HepG2 (cell line): Measurements from ENCODE around the gene AFF1. TPM values are rescaled to one million over a fixed set of nuclear protein-coding genes. Genes with fewer than 3 reads are reported as not detected.

Experiments
- ATAC-seq: fragments of 200-7000 bp; cut with Tn5 transposase; 3 replicates; pipeline ENCODE4 v1.9.1; 2020; ENCODE audit warnings: mild to moderate bottlenecking, moderate library complexity
- BruUV-seq: library from RNA; stranded (reverse); fragments of 400-500 nt; replicated peaks from 2 replicates; lab custom pipeline; 2021; lab: Mats Ljungman, UMichigan
- CTCF ChIA-PET: fragments of 300-600 bp; formaldehyde crosslinking; extraction: SDS; loops from one replicate; lab custom pipeline; 2021; ENCODE audit warnings: low total read pairs, inconsistent platforms, low intra/inter-chr PET ratio; lab: Yijun Ruan, JAX
- POLR2A ChIA-PET: fragments of 350-600 bp; sonication (Branson Sonifier 250); formaldehyde crosslinking; loops from one replicate; lab custom pipeline; 2020; ENCODE audit warnings: antibody characterized with exemption, inconsistent platforms; lab: Yijun Ruan, JAX
- DNase-seq: peaks from one replicate; pipeline ENCODE4 v3.0.0-alpha.2; 2015; ENCODE audit warnings: low spot score
- FAIRE-seq: peaks from 3 replicates; lab custom pipeline; 2011; peaks lifted over from hg19 to GRCh38; lab: Jason Lieb, UNC
- H2AFZ ChIP-seq: one replicate; pipeline ENCODE4 v1.6.1; 2011; ENCODE audit warnings: low read length, inconsistent platforms
- H3K27ac ChIP-seq: fragments of 300-600 bp; 3 replicates; pipeline ENCODE4 v1.8.0; 2011; ENCODE audit warnings: mixed run types, mild to moderate bottlenecking, mixed read lengths, low read length, inconsistent platforms; ENCODE audit not compliant: insufficient read depth; ENCODE audit errors: extremely low read length
- H3K27me3 ChIP-seq, 2 experiments: fragments of 200-600 bp in 1 of 2; 2 replicates in 1 of 2; 3 replicates in 1 of 2; pipeline versions ENCODE4 v1.6.0 to v1.8.0; 2011; ENCODE audit warnings: low read length in 2 of 2, mild to moderate bottlenecking in 2 of 2, moderate library complexity in 2 of 2, inconsistent platforms in 1 of 2; ENCODE audit not compliant: insufficient read depth in 2 of 2, control insufficient read depth in 1 of 2
- H3K36me3 ChIP-seq, 2 experiments: fragments of 200-600 bp in 1 of 2; replicated peaks in 1 of 2; 2 replicates in 1 of 2; 3 replicates in 1 of 2; pipeline versions ENCODE4 v1.5.1 to v1.8.0; 2011; ENCODE audit warnings: low read length in 2 of 2, inconsistent platforms in 1 of 2; ENCODE audit not compliant: insufficient read depth in 2 of 2, control insufficient read depth in 1 of 2
- H3K4me1 ChIP-seq: 2 replicates; pipeline ENCODE4 v1.5.1; 2012; ENCODE audit warnings: low read length, inconsistent platforms; ENCODE audit not compliant: insufficient read depth
- H3K4me2 ChIP-seq: 2 replicates; pipeline ENCODE4 v1.6.0; 2011; ENCODE audit warnings: low read depth, low read length, inconsistent platforms
- H3K4me3 ChIP-seq, 3 experiments: fragments of 200-600 bp in 1 of 3; sonication (generic), shearing (Covaris generic) in 1 of 3; replicated peaks in 1 of 3; 2 replicates each; pipeline ENCODE4 v1.5.1; 2011 to 2016; ENCODE audit warnings: low read length in 3 of 3, inconsistent platforms in 2 of 3, low read depth in 2 of 3, mild to moderate bottlenecking in 2 of 3, control low read depth in 1 of 3, mixed read lengths in 1 of 3; ENCODE audit not compliant: insufficient read depth in 1 of 3
- H3K79me2 ChIP-seq: one replicate; pipeline ENCODE4 v1.6.1; 2011; ENCODE audit warnings: low read length, inconsistent platforms; ENCODE audit not compliant: insufficient read depth
- H3K9ac ChIP-seq: 2 replicates; pipeline ENCODE4 v1.6.0; 2011; ENCODE audit warnings: mild to moderate bottlenecking, low read depth, low read length, inconsistent platforms; ENCODE audit not compliant: insufficient read depth
- H3K9me3 ChIP-seq: 2 replicates; pipeline ENCODE4 v1.5.1; 2012; ENCODE audit warnings: mild to moderate bottlenecking, low read length
- H4K20me1 ChIP-seq: 2 replicates; pipeline ENCODE4 v1.6.0; 2011; ENCODE audit warnings: inconsistent platforms, mild to moderate bottlenecking, low read length, moderate library complexity; ENCODE audit not compliant: insufficient read depth
- EED ChIP-seq: sonication (generic); formaldehyde crosslinking; IDR thresholded peaks from 2 replicates; pipeline ENCODE4 v1.5.0; 2020; ENCODE audit warnings: mild to moderate bottlenecking, missing genetic modification reagents
- GABPB1 ChIP-seq: IDR thresholded peaks from 2 replicates; pipeline ENCODE4 v1.6.1; 2016; ENCODE audit warnings: mild to moderate bottlenecking, missing genetic modification reagents, moderate library complexity, missing compliant biosample characterization
- SETDB1 ChIP-seq: sonication (generic); formaldehyde crosslinking; IDR thresholded peaks from 2 replicates; pipeline ENCODE4 v1.5.1; 2020; ENCODE audit warnings: missing genetic modification reagents, mild to moderate bottlenecking, borderline replicate concordance
- SOX5 ChIP-seq: IDR thresholded peaks from 2 replicates; pipeline ENCODE4 v1.6.1; 2016; ENCODE audit warnings: borderline replicate concordance
- TCF12 ChIP-seq, 2 experiments: fragments of 450-650 bp in 1 of 2; sonication (generic) in 1 of 2; formaldehyde crosslinking in 1 of 2; IDR thresholded peaks; 2 replicates each; pipeline versions ENCODE4 v1.6.1 to v1.8.0; 2017 to 2022; ENCODE audit warnings: antibody characterized with exemption in 1 of 2, mild to moderate bottlenecking in 1 of 2, missing genetic modification reagents in 1 of 2, moderate library complexity in 1 of 2
- ZNF180 ChIP-seq: sonication (generic); formaldehyde crosslinking; IDR thresholded peaks from 2 replicates; pipeline ENCODE4 v1.4.0; 2020; ENCODE audit warnings: low read depth, missing genetic modification reagents, borderline replicate concordance
- ZNF335 ChIP-seq: sonication (generic); formaldehyde crosslinking; IDR thresholded peaks from 2 replicates; pipeline ENCODE4 v1.4.0; 2020; ENCODE audit warnings: missing genetic modification reagents
- ZNF441 ChIP-seq: sonication (generic); formaldehyde crosslinking; IDR thresholded peaks from 2 replicates; pipeline ENCODE4 v1.7.0; 2021; ENCODE audit warnings: missing genetic modification reagents, borderline replicate concordance
- WGBS: methylation state at CpG from one replicate; pipeline ENCODE4 v1.1.6; 2017; ENCODE audit warnings: low lambda C conversion rate; 5-methylcytosine and 5-hydroxymethylcytosine counted together
- in situ Hi-C: cut with HindIII; loops from 2 replicates; pipeline ENCODE4 v1.10.0; 2017; ENCODE audit warnings: low pct_unique_long_range_greater_than_20kb; ENCODE audit not compliant: extremely low pct_ligation_motif_present
- intact Hi-C: fragments of 100-400 bp; cut with micrococcal nuclease; formaldehyde crosslinking; loops from one replicate; pipeline ENCODE4 v1.10.0; 2022; ENCODE audit not compliant: unreplicated experiment
- polyA plus RNA-seq, 8 experiments: library from polyadenylated mRNA; depleted of rRNA in 3 of 8; stranded (reverse) in 7 of 8; unstranded in 1 of 8; fragments of >200 nt; fragmentation: Illumina TruSeq in 4 of 8; extraction: Trizol in 4 of 8; gene quantifications; 2 replicates each; pipeline versions ENCODE4 v1.2.1 to v1.2.3, GENCODE V29; 2011 to 2016; ENCODE audit warnings: low read depth in 4 of 8, missing spikeins in 1 of 8, mixed read lengths in 1 of 8; ENCODE audit not compliant: insufficient read depth in 1 of 8
- total RNA-seq, 5 experiments: library from RNA; depleted of rRNA; stranded (reverse); fragments of >200 nt; fragmentation: Illumina TruSeq; extraction: Trizol; gene quantifications; 2 replicates each; pipeline ENCODE4 v1.2.3, GENCODE V29; 2016; ENCODE audit warnings: low read depth in 1 of 5
- TF ChIP-seq, protein P1 (sequence below): sonication (generic); formaldehyde crosslinking; IDR thresholded peaks from 2 replicates; pipeline ENCODE4 v1.5.1; 2020; ENCODE audit warnings: mild to moderate bottlenecking, missing genetic modification reagents
- TF ChIP-seq, protein P2 (sequence below): sonication (generic); formaldehyde crosslinking; IDR thresholded peaks from 2 replicates; pipeline ENCODE4 v1.5.0; 2020; ENCODE audit warnings: missing genetic modification reagents

AFF1 gene
- total and polyA plus RNA-seq, 2 of the 13 experiments (the other 11 are each of a cell fraction or from before 2014, with no cell fraction given) = 15.5 to 15.9 TPM

DNA sequence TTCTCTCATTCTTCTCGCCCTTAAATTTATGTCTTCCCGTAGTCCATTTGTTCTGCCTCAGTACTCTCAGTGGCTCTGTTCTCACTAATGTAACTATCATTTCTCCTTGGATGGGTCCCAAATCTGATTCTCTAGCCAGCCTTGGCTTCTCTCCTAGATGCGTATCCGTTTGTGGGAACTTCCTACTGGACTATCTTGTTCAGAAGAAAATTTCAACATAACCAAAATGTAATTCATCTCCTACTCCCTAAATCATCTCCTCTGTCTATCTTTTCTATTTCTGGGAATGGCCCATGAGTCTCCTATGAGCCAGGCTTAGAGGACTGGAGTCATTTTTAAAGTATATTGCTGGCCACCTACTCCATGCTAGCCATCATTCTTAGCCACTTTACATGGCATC, 38.2 kb upstream of the AFF1 start:
- Histone ChIP-seq H3K27me3 (no peaks in the 10 kb centered on the region), H2AFZ (no peak overlapping the region), H4K20me1 (no peaks in the 10 kb centered on the region), H3K36me3 (no peaks in the 10 kb centered on the region), H3K4me2 (no peak overlapping the region), H3K4me3 (no peak overlapping the region), H3K27ac (no peak overlapping the region), H3K9me3 (no peaks in the 10 kb centered on the region), H3K9ac (no peak overlapping the region), H3K4me1 (peaks cover 8% of the 10 kb centered on the region; the same call in 1 of the 2 replicates), H3K79me2 (no peaks in the 10 kb centered on the region)
- 66% methylated on average over 4 of the region's 4 CpGs for WGBS
- ATAC-seq (no peak), DNase-seq (no peak), FAIRE-seq (no peak)
- POLR2A ChIA-PET = no interaction called here
- intact Hi-C loops (no loop called here), in situ Hi-C loops (loop anchor here (5.0 to 10.0 kb wide), 2 partner anchors 338 to 399 kb away; no protein-coding TSS in a partner anchor)
- no peak for TF ChIP-seq ZNF180
- TF ChIP-seq GABPB1 (CRISPR knock-in tag) = no peak
- TF ChIP-seq, protein P1, sequence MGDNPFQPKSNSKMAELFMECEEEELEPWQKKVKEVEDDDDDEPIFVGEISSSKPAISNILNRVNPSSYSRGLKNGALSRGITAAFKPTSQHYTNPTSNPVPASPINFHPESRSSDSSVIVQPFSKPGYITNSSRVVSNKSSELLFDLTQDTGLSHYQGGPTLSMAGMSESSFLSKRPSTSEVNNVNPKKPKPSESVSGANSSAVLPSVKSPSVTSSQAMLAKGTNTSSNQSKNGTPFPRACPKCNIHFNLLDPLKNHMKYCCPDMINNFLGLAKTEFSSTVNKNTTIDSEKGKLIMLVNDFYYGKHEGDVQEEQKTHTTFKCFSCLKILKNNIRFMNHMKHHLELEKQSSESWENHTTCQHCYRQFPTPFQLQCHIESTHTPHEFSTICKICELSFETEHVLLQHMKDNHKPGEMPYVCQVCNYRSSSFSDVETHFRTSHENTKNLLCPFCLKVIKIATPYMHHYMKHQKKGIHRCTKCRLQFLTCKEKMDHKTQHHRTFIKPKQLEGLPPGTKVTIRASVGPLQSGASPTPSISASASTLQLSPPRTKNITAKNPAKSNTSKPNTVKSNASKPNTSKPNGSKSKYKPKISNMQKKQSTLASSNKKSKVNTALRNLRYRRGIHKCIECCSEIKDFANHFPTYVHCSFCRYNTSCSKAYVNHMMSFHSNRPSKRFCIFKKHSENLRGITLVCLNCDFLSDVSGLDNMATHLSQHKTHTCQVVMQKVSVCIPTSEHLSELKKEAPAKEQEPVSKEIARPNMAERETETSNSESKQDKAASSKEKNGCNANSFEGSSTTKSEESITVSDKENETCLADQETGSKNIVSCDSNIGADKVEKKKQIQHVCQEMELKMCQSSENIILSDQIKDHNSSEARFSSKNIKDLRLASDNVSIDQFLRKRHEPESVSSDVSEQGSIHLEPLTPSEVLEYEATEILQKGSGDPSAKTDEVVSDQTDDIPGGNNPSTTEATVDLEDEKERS (CRISPR knock-in tag) = no peak
- TF ChIP-seq, protein P2, sequence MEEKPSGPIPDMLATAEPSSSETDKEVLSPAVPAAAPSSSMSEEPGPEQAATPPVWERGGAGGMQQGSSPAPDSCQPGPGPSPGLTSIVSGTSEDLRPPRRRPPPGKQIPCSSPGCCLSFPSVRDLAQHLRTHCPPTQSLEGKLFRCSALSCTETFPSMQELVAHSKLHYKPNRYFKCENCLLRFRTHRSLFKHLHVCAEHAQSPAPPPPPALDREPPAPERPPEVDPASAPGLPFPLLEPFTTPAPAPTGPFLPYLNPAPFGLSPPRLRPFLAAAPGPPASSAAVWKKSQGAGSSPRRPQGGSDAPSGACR = no peak
- no peak for TF ChIP-seq SETDB1 (CRISPR knock-in tag)
- TF ChIP-seq TCF12 (IDR thresholded peaks at IDR 0.05) = no peak
- TF ChIP-seq TCF12 (CRISPR knock-in tag; IDR thresholded peaks at IDR 0.05) = no peak
- no peak for TF ChIP-seq ZNF441
- no peak for TF ChIP-seq ZNF335
- no peak for TF ChIP-seq EED (CRISPR knock-in tag)
- TF ChIP-seq SOX5 (CRISPR knock-in tag) = no peak
- CTCF ChIA-PET = interaction anchor here (1.1 to 2.1 kb wide), 3 partner anchors 106 to 401 kb away, joined by 11 to 25 read pairs (median 14); no protein-coding TSS in a partner anchor
- BruUV-seq = no TSS peak
